Mucosa of rectum (tissue), 2 donors: Measurements from ENCODE around the gene TIMM50.

ENCODE experiments used
- H3K27ac ChIP-seq, 2 donors: one replicate each; pipeline ENCODE4 v1.7.0; 2013; ENCODE audit warnings: inconsistent platforms in 2 of 2, low read depth in 2 of 2, low read length in 2 of 2
- H3K27me3 ChIP-seq, 2 donors: one replicate each; pipeline ENCODE4 v1.7.0; 2013; ENCODE audit warnings: low read length in 2 of 2; ENCODE audit not compliant: control insufficient read depth in 2 of 2, insufficient read depth in 2 of 2
- H3K36me3 ChIP-seq, 2 donors: one replicate each; pipeline ENCODE4 v1.7.0; 2013; ENCODE audit warnings: low read length in 2 of 2; ENCODE audit not compliant: control insufficient read depth in 2 of 2, insufficient read depth in 2 of 2
- H3K4me1 ChIP-seq, 2 donors: one replicate each; pipeline ENCODE4 v1.7.0; 2013; ENCODE audit warnings: low read length in 2 of 2, mild to moderate bottlenecking in 1 of 2; ENCODE audit not compliant: control insufficient read depth in 2 of 2, insufficient read depth in 2 of 2
- H3K4me3 ChIP-seq, 2 donors: one replicate each; pipeline ENCODE4 v1.7.0; 2013; ENCODE audit warnings: low read length in 2 of 2
- H3K9ac ChIP-seq, 2 donors: one replicate each; pipeline ENCODE4 v1.7.0; 2013; ENCODE audit warnings: low read length in 2 of 2, low read depth in 1 of 2, mild to moderate bottlenecking in 1 of 2
- H3K9me3 ChIP-seq, 2 donors: one replicate each; pipeline ENCODE4 v1.7.0; 2013; ENCODE audit warnings: low read length in 2 of 2; ENCODE audit not compliant: control insufficient read depth in 2 of 2
- donor health status: healthy.
- donor health status: Normal muscosa, but diverticular disease.

Gene TIMM50

DNA sequence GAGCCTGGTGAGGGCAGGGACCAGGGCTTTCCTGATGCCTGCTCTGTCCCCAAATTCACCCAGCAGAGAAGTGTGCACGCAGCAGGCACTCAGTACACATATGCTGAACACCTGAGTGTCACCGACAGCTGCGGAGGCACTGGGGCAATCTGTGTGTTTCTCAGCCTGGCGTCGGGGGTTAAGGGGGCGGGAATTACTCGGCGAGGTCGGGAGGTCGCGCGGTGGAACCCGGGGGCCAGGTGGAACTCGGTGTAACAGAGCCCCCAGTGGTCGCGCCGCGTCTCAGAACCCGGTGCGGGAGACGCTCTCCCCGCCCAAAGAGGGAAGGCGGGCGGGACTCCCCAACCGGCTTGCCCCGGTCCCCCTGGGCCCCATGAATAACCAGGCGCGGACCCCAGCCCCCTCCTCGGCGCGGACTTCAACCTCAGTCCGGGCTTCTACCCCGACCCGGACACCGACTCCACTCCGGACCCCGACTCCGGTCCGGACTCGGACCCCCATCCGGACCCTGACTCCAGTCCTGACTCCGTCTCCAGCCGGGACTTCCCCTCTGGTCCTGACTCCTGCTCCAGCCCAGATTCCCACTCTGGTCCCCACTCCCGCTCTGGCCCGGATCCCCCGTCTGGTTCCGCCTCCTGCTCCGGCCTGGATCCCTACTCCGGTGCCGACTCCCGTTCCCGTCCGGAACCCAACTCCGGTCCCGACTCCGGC, 34.4 kb downstream of the TIMM50 start, which contains the start of gene SELENOV:
Gene SELENOV (plus strand): TSS at position 300 of the 711 bp plus-strand sequence. CDS start 74 bp downstream, at position 374.
- H3K36me3 ChIP-seq, result no peaks in the 10 kb centered on the region
- no peak within 1 kb of the TSS for H3K27ac ChIP-seq
- peaks cover 0 to 7% of the 10 kb centered on the region in 2 donors for H3K4me1 ChIP-seq
- H3K9me3 ChIP-seq, result no peaks in the 10 kb centered on the region
- H3K9ac ChIP-seq, result no peak within 1 kb of the TSS
- H3K27me3 ChIP-seq, result peaks cover 32 to 42% of the 10 kb centered on the region in 2 donors
- H3K4me3 ChIP-seq, result peak within 1 kb of the TSS in 1 of 2 donors; percentile 41

DNA sequence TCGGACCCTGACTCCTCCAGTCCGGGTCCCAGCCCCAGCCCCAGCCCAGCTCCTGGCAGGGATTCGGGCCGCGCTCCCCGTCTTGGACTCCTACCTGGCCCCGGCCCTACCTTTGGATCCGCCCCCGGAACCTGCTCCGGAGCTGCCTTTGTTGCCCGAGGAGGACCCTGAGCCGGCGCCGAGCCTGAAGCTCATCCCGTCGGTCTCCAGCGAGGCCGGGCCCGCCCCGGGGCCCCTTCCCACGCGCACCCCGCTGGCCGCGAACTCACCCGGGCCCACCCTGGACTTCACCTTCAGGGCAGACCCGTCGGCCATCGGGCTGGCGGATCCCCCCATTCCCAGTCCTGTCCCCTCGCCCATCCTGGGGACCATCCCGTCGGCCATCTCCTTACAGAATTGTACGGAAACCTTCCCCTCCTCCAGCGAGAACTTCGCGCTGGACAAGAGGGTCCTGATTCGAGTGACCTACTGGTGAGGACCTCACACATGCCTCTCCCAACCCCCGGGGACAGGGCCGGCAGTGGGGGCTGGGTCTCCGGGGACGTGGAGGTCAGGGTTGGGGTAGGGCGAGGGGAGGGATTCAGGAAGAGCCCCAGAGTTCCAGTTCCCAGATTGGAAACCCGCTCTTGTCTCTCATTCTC, 35.0 kb downstream of the TIMM50 start:
- Histone ChIP-seq H3K4me3 (peak overlapping the region in 1 of 2 donors; percentile 41), H3K36me3 (no peaks in the 10 kb centered on the region), H3K27ac (no peak overlapping the region), H3K9ac (no peak overlapping the region), H3K27me3 (peaks cover 32 to 42% of the 10 kb centered on the region in 2 donors), H3K9me3 (no peaks in the 10 kb centered on the region), H3K4me1 (peaks cover 0 to 7% of the 10 kb centered on the region in 2 donors)

DNA sequence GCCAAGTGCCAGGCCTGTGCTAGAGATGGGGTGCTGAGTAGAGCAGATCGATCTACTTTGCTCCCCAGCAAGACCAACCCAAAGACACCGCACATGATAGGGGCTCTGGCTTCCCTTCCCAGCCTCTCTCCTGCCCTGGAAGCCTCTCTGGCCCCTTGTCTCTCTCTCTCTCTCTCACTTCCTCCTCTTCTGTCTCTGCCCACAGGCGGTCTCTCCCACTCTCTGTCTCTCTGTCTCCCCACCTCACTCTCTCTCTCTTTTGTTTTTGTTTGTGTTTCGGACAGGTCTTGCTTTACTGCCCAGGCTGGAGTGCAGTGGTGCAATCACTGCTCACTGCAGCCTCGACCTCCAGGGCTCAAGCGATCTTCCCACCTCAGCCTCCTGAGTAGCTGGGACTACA, 35.6 kb downstream of the TIMM50 start:
- Histone ChIP-seq H3K4me1 (peaks cover 0 to 7% of the 10 kb centered on the region in 2 donors), H3K9ac (no peak overlapping the region), H3K36me3 (no peaks in the 10 kb centered on the region), H3K27ac (no peak overlapping the region), H3K27me3 (peaks cover 32 to 42% of the 10 kb centered on the region in 2 donors), H3K9me3 (no peaks in the 10 kb centered on the region), H3K4me3 (no peak overlapping the region)

DNA sequence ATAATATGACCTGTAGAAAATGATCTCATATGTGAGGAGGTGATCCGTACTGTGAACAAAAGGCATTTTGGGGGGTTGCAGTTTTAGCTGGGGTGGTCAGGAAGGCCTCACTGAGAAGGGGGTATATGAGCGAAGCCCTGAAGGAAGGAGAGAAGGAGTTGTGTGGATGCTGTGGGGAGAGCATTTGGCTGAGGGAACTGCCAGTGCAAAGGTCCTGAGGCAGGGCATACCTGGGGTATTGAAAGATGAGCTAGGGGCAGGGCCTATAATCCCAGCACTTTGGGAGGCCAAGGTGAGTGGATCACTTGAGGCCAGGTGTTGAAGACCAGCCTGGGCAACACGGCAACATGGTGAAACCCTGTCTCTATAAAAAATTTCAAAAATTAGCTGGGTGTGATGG, 36.8 kb downstream of the TIMM50 start:
- no peak overlapping the region for H3K27ac ChIP-seq
- H3K4me1 ChIP-seq, result peaks cover 0 to 7% of the 10 kb centered on the region in 2 donors

DNA sequence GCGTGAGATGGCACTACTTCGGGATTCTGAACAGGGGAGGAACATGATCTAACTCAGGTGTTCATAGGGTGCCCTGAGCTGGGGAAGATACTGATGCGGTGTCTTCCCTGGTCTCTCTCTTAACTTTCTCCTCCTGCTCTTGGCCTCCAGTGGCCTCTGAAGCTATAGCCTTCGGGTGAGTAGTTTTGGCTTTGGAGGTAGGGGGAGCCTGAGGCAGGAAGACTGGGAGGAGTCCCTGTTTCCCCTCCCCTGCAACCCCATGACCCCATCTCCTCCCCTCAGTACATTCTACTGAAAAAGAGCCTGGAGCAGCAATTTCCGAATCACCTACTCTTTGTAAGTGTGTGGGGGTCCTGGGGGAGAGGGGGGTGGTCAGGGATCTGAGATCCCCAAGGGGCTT, 37.8 kb downstream of the TIMM50 start:
- no peaks in the 10 kb centered on the region for H3K9me3 ChIP-seq
- H3K4me1 ChIP-seq, result peaks cover 0 to 7% of the 10 kb centered on the region in 2 donors
- peaks cover 32 to 35% of the 10 kb centered on the region in 2 donors for H3K27me3 ChIP-seq
- no peak overlapping the region for H3K27ac ChIP-seq
- H3K9ac ChIP-seq, result no peak overlapping the region
- H3K4me3 ChIP-seq, result no peak overlapping the region
- no peaks in the 10 kb centered on the region for H3K36me3 ChIP-seq

More for the DNA sequence above, 36.8 kb downstream of the TIMM50 start:
- H3K36me3 ChIP-seq, result no peaks in the 10 kb centered on the region
- H3K9me3 ChIP-seq, result no peaks in the 10 kb centered on the region
- H3K27me3 ChIP-seq, result peaks cover 32 to 42% of the 10 kb centered on the region in 2 donors
- no peak overlapping the region for H3K4me3 ChIP-seq
- no peak overlapping the region for H3K9ac ChIP-seq

DNA sequence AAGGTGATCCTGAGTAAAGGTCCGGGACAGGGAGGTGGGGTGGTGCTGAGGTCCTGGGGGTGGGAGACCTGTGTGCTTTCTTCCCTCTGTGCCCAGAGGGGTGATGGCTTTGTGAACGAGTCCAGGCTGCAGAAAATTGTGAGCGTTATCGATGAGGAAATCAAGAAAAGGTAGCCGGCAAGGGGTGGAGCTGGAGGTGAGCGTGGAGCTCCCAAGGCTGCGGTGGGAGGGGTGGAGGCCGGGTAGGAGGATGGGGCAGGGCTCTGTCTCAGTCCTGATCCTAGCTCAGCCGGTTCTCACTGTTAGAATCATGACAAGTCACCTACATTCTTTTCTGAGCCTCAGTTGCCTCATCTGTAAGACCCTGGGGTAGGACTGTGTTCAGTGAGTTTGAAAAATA, 38.3 kb downstream of the TIMM50 start:
- Histone ChIP-seq H3K36me3 (no peaks in the 10 kb centered on the region), H3K27ac (no peak overlapping the region), H3K4me3 (no peak overlapping the region), H3K9ac (no peak overlapping the region), H3K27me3 (peaks cover 27 to 32% of the 10 kb centered on the region in 2 donors), H3K9me3 (no peaks in the 10 kb centered on the region), H3K4me1 (peaks cover 0 to 7% of the 10 kb centered on the region in 2 donors)

DNA sequence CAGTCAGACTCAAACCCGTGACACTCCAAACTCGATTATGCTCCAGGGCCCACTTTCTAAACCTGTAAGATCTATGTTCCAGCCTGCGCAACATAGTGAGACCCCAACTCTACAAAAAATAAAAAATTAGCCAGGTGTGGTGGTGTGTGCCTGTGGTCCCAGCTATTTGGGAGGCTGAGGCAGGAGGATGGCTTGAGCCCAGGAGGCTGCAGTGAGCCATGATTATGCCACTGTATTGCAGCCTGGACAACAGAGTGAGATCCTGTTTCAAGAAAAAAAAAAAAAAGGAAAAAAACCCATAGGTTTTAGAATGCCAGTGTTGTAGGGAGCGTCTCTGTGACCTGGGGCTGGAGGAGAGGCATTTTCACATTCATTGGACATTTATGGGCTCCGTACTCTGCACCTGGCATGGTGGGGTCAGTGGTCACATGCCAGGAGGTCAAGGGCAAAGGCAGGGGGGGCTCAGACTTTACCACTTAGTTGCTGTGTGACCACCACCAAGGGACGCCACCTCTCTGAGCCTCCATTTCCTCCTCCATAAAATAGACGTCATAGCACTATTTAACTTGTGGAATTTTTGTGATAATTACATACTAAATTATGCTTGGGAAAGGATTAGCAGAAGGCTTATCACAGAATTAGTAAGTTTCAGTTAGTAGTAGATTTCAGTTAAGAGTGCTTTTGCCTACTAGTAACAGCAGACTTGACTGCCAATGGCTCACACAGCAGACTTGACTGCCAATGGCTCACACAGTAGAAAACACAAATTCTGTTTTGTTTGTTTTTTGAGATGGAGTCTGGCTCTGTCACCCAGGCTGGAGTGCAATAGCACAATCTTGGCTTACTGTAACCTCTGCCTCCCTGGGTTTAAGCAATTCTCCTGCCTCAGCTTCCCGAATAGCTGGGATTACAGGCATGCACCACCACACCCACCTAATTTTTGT, 40.2 kb downstream of the TIMM50 start:
- Histone ChIP-seq H3K9ac (no peak overlapping the region), H3K27ac (no peak overlapping the region), H3K4me3 (no peak overlapping the region), H3K36me3 (no peaks in the 10 kb centered on the region), H3K27me3 (peaks cover 16 to 18% of the 10 kb centered on the region in 2 donors), H3K9me3 (no peaks in the 10 kb centered on the region), H3K4me1 (peaks cover 0 to under 1% of the 10 kb centered on the region in 2 donors)

DNA sequence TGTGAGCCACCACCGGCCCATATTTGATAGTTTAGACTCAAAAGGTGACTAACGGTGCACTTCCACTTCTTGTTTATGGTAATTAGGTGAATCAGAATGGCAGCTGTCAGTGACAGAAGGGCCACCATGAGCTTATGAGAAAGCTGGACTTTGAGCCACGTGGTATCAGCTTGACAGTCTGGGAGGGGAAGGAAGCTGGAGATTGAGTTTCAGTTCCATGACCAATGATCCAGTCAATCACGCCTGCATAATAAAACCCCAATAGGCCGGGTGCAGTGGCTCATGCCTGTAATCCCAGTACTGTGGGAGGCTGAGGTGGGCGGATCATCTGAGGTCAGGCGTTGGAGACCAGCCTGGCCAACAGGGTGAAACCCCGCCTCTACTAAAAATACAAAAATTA, 43.9 kb downstream of the TIMM50 start:
- Histone ChIP-seq H3K4me1 (no peaks in the 10 kb centered on the region), H3K9ac (no peak overlapping the region), H3K9me3 (no peaks in the 10 kb centered on the region), H3K36me3 (no peaks in the 10 kb centered on the region), H3K27ac (peak overlapping the region in 1 of 2 donors; percentile 16), H3K27me3 (no peaks in the 10 kb centered on the region), H3K4me3 (no peak overlapping the region)

DNA sequence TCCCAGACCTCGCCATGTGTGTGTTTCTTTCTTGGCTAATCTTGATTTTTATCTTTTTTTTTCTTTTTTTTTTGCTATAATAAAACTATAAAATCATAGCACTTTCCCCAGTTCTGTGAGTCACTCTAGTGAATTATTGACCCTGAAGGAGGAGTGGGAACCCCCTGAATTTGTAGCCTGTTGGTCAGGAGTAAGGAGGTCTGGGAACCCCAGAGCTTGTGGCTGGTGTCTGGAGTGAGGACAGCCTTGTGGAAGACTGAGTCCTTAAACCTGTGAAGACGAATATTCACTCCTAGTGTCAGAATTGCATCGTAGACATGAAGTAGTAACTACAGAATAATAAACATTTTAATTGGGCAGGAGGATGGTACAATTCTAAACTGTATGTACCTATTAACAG, 44.6 kb downstream of the TIMM50 start:
- Histone ChIP-seq H3K9ac (no peak overlapping the region), H3K4me3 (no peak overlapping the region), H3K4me1 (no peaks in the 10 kb centered on the region), H3K9me3 (no peaks in the 10 kb centered on the region), H3K27ac (no peak overlapping the region), H3K27me3 (no peaks in the 10 kb centered on the region), H3K36me3 (no peaks in the 10 kb centered on the region)
